ENCODE measurements around the gene COL9A3. TPM values are rescaled to one million over a fixed set of nuclear protein-coding genes. Genes with fewer than 3 reads are reported as not detected.

The COL9A3 gene
- total RNA-seq, 1 experiment from 2014 or later, result 0.08 TPM

GRCh38 chr20:62878244-62879038 lies 61.6 kb downstream of the COL9A3 start:
- no peak for DNase-seq (ENCODE audit: low read depth)

GRCh38 chr20:62879275-62880146 lies 62.7 kb downstream of the COL9A3 start:
- no peak for DNase-seq (ENCODE audit: low read depth)

- DNase-seq (ENCODE audit: low read depth), result no peak
Observed at GRCh38 chr20:62880147-62880934, 63.5 kb downstream of the COL9A3 start.

GRCh38 chr20:62880935-62881661 lies 64.2 kb downstream of the COL9A3 start:
- DNase-seq (ENCODE audit: low read depth), result no peak

GRCh38 chr20:62881662-62882395 lies 65.0 kb downstream of the COL9A3 start:
- no peak for DNase-seq (ENCODE audit: low read depth)

GRCh38 chr20:62882426-62882825 lies 65.6 kb downstream of the COL9A3 start:
- DNase-seq (ENCODE audit: low read depth), result no peak

- no peak for DNase-seq (ENCODE audit: low read depth)
Observed at GRCh38 chr20:62884556-62884955, 67.7 kb downstream of the COL9A3 start.

GRCh38 chr20:62885046-62885895 lies 68.4 kb downstream of the COL9A3 start:
- DNase-seq (ENCODE audit: low read depth), result no peak

GRCh38 chr20:62885896-62886708 lies 69.3 kb downstream of the COL9A3 start:
- no peak for DNase-seq (ENCODE audit: low read depth)

- DNase-seq (ENCODE audit: low read depth), result no peak
Observed at GRCh38 chr20:62886709-62887058, 69.8 kb downstream of the COL9A3 start.

- DNase-seq (ENCODE audit: low read depth), result peak; percentile 97
Observed at GRCh38 chr20:62887152-62887859, 70.5 kb downstream of the COL9A3 start.

GRCh38 chr20:62887860-62888239 lies 71.0 kb downstream of the COL9A3 start:
- no peak for DNase-seq (ENCODE audit: low read depth)

- no peak for DNase-seq (ENCODE audit: low read depth)
Observed at GRCh38 chr20:62888406-62888805, 71.6 kb downstream of the COL9A3 start.

GRCh38 chr20:62888910-62889309 lies 72.1 kb downstream of the COL9A3 start:
- no peak for DNase-seq (ENCODE audit: low read depth)

GRCh38 chr20:62889411-62889810 lies 72.6 kb downstream of the COL9A3 start:
- DNase-seq (ENCODE audit: low read depth), result no peak

- DNase-seq (ENCODE audit: low read depth), result no peak
Observed at GRCh38 chr20:62889871-62890270, 73.0 kb downstream of the COL9A3 start.

- DNase-seq (ENCODE audit: low read depth), result no peak
Observed at GRCh38 chr20:62890444-62890843, 73.6 kb downstream of the COL9A3 start.
